Hippocampal formation (tissue), 2 donors: ENCODE results near the gene CRY2.

Experiments used
- DNase-seq, 2 donors: peaks; one replicate each; lab custom pipeline; 2025; lab: John Stamatoyannopoulos, UW

CRY2 gene

DNA sequence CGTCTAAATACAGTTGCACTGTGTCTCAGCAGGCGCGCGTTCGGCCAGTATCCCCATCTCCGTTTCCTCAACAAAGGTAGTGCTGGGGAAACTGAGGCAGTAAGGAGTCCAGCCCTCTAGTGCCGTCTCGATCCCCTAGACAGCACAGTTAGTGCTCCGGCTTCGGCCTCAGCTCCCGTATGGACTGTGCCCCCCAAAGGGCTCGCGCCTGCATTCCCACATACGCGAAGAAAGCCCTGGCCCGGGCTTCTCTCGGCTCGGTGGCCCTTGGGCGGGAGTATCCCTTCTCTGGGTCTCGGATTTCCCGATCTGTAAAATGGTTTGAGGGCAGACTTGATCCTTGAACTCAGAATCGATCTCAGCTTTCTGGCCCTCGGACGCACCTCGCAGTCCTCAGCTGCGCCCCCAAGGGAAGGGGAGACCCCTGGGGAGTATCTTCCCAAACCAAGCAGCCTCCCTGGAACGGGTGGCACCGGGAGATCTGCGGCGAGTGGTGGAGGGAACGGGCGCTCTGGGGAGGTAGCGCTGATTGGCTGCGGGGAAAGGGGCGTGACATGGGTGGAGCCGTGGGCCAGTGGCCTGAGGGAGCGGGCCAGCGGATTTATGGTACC is 71.2 kb downstream of the CRY2 start:
- peak; percentile 58 to 83 for DNase-seq

DNA sequence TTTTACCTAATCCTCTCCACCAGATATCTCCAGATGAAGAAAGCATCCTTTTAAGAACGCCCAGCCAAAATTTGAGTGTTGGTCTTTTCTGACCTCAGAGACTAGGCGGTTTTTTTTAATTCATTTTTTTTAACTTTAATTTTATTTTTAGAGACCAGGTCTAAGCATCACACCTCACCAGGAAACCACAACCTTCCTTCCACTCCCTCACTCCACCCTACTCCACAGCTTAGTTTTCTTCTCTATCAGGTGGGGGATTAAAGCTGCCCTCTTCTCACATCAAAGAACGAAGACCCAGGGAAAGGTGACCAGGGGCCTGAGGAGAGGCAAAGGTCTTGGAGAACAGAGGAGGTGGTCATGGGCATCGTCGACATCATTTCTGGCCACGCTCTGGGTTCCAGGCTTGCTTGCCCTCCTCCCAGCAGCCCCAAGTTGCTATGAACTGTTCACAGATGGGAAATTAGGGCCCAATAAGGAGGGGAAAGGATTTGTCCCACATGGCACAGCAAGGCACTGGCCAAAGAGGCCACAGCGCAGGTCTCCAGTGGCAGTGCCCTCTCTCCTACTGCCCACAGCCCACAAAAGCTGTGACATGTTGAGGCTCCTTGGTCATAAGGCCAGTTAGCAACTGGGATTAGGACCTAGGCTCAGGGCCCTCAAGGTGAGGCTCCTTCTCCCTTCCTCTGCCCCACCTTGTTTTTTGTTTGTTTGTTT is 71.8 kb downstream of the CRY2 start:
- DNase-seq = no peak

DNA sequence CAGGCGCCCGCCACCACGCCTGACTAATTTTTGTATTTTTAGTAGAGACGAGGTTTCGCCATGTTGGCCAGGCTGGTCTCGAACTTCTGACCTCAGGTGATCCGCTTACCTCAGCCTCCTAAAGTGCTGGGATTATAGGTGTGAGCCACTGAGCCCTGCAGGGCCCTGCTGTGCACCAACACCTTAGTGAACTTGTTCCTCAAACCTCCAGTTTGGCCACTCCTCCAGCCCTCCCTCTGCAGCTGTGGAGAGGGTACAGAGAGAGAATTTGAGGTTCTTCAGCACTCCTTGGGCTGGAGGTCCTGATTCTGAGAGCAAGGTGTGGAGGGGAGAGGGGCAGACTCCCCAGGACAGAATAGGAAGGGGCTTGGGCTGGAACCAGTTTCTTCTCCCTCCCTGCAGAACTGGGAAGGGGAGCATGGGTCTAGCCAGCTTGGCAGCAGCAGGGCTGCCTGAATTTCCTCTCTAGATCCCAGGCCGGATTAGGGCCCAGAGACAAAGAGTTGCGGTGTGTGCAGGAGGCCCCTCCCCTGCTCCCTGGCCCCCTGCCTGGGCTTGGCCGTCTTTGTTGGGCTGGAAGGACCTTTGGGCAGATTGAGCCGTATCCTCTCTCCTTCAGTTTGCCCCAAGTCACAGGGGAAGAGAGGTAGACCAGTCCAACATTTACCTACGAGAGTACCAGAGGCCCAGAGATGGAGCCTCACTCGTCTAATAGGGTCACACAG is 72.7 kb downstream of the CRY2 start:
- DNase-seq = no peak

DNA sequence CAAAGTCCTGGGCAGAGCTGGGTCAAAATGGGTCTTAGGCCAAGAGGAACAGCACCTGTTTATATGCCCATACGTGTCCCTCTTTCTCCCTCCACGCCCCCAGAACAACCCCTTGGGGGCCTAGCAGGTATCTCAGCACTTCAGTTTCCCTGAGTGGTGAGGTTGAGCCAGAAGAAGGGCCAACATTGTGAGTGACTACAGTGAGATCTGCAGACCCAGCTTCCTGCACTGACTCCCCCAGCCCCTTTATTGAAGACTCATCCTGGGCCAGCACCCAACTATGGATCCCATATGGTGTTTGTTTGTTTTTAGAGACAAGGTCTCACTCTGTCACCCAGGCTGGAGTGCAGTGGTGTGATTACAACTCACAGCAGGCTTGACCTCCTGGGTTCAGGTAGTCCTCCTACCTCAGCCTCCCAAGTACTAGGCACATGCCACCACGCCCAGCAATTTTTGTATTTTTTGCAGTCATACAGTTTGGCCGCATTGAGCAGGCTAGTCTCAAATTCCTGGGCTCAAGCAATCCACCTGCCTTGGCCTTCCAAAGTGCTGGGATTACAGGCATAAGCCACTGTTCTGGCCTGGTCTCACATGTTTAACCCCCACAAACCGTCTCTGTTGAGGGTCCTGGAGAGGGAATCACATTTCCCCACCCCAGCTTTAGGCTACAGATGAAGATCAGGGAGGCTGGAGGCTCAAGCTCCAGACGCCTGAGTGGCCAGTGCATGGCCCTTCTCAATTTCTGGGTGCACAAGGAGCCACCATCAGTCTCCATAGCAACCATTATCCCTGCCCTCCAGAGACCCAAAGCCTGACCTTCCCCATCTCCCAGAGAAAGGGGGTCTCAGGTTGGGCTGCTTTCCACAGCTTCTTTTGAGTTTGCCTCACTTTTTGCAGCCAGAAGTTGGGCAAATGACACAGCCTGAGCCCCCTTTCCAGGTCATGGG is 73.5 kb downstream of the CRY2 start:
- no peak for DNase-seq

DNA sequence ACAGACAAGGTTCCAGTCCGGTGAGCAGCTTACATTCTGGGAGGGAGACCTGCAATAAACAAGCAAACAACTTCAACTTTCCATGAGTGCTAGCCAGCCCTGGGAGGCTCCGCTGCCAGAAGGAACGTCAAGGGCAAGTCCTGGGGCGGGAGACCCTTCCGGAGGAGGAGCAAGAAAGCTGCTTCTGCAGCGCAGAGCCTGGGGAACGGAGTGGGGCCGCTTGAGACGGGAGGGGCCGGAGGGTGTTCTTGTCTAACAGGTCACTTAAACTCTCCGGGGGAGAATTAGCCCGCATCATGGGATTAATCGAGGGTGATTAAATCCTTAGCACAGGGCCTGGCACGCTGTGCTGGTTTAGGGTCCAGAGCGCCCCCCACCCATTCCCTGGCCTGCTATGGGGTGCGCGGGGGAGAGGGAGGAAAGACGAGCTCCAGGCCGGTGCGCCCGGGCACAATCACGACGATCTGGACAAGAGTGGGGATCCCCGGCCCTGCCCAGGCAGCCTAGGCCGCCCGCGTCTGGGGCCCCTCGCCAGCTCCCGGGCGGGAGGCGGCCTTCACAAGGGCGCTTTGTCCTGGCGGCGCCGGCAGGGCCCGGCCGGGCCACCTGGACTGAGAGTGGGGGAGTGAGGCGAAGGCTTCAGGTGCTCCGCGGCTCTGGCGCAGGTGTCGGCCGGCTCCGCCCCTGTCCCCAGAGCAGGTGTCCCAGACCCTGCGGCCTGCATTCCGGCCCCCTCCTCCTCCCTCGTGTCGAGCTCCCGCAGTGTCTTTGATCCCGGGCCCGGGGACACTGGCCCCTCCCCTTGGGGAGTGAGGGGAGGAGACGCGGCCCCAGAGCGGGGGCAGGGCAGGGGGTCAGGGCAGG is 74.5 kb downstream of the CRY2 start:
- no peak for DNase-seq

DNA sequence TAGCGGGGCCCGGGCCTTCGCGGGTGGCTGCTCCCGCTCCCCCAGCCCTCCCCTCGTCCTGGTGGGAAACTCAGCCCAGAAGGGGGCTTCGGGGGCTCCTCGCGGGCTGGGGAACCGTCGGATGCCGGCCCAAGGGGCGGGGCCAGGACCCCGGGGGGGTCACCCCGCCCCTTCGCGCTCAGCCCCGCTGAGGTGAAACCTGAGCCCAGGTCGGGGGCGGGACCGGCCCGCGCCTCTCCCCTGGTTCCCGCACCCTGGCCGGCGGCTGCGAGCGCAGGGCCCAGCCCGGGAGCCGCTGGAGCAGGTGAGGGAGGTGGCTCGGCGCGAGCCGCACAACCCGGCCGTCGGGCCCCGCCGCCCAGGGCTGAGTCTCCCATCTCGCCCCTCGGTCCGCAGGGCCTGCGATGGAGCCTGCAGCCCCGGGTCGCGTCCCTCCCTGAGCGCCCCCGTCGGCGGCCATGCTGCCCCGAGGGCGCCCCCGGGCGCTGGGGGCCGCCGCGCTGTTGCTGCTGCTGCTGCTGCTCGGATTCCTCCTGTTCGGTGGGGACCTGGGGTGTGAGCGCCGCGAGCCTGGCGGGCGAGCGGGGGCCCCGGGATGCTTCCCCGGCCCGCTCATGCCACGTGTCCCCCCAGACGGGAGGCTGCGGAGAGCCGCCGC is 75.3 kb downstream of the CRY2 start, which contains the start of gene LARGE2:
TSS of gene LARGE2 (plus strand) at position 232 of the 658 bp plus-strand sequence. CDS start at position 459, 227 bp downstream.
- DNase-seq = no peak

DNA sequence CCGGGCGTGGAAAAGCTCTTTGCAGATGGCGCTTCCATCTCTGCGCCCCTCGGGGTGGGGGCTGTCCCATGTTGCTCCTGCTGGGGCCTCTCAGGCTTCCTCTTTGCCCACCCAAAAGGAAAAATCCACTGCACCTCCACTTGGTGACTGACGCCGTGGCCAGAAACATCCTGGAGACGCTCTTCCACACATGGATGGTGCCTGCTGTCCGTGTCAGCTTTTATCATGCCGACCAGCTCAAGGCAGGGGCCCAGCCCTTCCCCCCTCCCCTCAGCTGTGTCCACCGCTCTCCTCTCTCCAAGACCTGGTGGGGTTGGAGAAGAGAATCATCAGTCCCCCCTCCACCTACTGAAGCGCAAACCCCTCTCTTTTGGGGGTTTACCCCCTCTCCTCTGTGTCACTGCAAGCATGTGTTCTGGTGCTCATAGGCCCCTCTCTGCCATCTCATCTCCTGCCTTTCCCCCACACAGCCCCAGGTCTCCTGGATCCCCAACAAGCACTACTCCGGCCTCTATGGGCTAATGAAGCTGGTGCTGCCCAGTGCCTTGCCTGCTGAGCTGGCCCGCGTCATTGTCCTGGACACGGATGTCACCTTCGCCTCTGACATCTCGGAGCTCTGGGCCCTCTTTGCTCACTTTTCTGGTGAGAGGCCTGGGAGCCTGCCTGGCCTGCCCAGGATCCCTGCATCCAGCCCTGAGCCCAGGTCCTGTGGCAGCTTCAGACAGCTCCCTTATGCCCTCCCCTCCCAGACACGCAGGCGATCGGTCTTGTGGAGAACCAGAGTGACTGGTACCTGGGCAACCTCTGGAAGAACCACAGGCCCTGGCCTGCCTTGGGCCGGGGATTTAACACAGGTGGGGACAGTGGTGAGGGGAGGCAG is 77.0 kb downstream of the CRY2 start:
- DNase-seq = no peak

DNA sequence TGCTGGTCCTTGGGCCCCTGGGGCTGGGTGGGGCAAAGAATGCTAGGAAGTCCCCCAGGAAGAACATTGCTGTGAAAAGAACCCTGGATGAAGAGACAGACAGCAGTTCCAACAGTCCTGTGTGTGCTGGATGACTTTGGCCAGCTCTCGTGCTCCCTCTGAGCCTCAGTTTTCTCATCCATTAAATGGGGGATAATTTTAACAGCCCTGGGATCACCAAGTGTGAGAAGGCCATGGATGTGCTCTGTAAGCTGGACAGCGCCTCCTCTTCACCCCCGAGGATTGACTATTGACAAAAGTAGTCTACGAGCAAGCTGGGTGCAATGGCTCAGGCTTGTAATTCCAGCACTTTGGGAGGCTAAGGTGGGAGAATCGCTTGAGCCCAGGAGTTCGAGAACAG is 77.7 kb downstream of the CRY2 start:
- DNase-seq = no peak

DNA sequence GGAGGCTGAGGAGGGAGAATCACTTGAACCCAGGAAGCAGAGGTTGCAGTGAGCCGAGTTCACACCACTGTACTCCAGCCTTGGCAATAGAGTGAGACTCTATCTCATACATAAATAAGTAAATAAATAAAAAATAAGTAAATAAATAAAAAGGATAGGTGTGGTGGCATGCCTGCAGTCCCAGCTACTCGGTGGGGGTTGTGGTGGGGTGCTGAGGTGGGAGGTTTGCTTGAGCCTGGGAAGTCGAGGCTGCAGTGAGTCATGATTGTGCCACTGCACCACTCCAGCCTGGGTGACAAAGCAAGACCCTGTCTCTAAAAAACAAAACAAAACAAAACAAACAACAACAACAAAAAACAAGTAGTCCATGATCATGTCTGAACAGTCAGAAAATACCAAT is 78.3 kb downstream of the CRY2 start:
- no peak for DNase-seq

DNA sequence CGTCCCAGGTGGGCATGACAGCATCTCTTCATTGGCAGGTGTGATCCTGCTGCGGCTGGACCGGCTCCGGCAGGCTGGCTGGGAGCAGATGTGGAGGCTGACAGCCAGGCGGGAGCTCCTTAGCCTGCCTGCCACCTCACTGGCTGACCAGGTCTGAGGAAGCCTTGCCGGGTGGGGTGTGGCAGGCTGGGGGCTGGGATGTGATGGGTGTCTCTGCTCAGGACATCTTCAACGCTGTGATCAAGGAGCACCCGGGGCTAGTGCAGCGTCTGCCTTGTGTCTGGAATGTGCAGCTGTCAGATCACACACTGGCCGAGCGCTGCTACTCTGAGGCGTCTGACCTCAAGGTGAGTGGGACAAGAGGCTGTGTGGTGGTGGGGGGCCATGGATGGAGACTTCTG is 78.7 kb downstream of the CRY2 start:
- DNase-seq = no peak

DNA sequence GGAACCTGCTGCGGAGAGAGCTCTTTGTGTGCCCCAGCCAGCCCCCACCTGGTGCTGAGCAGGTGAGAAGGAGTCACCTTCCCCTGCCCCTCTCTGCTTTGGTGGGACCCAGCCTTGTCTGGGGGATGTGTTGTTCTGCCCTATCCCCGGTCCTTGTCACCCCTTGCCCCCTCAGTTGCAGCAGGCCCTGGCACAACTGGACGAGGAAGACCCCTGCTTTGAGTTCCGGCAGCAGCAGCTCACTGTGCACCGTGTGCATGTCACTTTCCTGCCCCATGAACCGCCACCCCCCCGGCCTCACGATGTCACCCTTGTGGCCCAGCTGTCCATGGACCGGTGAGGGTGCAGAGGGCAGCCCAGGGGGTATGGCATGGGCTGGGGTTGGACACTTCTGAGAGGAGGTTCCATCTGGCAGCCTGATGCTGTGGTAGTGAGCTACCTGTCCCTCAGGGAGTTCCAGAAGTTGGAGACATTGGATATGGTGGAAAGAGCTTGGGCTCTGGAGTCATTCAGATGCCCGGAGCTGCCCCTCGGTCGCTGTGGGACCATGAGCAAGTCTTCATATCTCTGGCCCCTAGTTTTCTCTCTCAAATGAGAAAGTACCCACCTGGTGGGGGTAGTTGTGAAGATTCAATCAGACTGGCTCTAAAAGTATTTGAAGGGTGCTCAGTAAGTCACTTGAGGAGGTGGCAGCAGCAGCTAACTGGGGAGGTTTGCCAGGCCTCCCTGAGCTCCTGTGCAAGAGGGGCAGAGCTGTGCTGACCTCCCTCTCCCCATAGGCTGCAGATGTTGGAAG is 79.5 kb downstream of the CRY2 start:
- no peak for DNase-seq

DNA sequence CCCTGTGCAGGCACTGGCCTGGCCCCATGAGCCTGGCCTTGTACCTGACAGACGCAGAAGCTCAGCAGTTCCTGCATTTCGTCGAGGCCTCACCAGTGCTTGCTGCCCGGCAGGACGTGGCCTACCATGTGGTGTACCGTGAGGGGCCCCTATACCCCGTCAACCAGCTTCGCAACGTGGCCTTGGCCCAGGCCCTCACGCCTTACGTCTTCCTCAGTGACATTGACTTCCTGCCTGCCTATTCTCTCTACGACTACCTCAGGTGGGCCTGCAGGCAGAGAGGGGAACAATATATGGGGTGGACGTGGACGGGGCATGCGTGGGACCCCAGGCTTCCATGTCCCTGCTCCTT is 80.0 kb downstream of the CRY2 start:
- no peak for DNase-seq

DNA sequence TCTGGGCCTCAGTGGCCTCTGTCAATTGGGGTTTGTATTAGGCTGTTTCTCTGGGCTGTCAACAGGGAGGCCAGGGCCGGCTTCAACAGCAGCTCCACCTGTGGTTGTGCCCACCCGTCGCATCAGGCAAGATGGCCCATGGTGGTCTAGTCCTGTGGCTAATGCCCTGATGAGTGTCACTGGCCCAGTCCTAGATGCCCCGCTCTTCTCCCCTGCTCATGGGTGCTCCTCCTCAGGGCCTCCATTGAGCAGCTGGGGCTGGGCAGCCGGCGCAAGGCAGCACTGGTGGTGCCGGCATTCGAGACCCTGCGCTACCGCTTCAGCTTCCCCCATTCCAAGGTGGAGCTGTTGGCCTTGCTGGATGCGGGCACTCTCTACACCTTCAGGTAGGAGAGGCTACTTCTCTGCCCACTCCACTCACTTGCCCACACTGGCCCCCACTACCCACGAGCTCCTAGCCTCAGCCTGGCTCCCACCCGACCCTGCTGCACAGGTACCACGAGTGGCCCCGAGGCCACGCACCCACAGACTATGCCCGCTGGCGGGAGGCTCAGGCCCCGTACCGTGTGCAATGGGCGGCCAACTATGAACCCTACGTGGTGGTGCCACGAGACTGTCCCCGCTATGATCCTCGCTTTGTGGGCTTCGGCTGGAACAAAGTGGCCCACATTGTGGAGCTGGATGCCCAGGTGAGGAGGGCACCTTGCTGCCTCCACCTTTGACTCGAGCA is 80.6 kb downstream of the CRY2 start:
- no peak for DNase-seq

DNA sequence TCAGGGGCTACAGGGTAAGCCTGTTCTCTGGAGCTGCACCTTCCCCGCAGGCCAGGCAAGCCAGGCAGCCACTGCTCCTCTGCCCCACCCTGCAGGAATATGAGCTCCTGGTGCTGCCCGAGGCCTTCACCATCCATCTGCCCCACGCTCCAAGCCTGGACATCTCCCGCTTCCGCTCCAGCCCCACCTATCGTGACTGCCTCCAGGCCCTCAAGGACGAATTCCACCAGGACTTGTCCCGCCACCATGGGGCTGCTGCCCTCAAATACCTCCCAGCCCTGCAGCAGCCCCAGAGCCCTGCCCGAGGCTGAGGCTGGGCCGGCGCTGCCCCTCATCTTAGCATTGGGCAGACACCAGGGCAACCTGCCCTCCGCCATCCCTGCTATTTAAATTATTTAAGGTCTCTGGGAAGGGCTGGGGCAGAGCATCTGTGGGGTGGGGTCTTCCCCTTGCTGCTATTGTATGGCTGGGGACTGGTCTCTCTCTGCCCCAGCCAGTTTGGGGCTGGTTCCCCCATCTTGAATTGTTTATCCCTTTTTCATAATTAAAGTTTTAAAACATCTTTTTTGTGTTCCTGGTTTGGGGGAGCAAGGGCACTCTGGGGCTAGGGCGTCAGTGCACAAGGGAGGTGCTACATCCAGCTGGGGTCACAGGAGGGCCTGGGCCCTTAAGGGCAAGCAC is 81.4 kb downstream of the CRY2 start:
- DNase-seq = no peak

DNA sequence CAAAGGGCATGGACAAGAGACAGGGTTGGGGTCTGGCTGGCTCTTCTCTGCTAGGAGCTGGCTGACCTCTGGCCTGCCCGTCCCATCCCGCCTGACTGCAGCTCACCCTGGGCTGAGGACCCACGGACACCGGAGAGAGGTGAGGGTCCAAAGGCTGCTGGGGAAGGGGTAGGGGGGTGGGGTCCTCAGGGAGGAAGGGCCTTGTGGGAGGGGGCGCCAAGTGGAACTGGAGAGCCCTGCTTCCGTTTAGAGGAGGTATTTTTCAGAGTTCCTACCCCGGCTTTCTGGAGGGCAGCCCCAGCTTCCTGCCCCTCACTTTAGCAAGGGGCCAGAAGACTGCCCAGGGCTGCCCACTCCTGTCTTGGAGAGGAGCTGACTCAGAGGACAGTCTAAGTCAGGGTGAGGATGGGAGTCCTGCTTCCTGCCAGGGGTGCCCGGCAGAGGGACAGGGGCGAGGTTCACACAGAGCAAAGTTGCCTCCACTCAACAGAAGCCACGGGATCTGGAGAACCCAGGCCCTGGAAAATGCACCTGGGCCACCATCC is 82.3 kb downstream of the CRY2 start:
- DNase-seq = no peak

DNA sequence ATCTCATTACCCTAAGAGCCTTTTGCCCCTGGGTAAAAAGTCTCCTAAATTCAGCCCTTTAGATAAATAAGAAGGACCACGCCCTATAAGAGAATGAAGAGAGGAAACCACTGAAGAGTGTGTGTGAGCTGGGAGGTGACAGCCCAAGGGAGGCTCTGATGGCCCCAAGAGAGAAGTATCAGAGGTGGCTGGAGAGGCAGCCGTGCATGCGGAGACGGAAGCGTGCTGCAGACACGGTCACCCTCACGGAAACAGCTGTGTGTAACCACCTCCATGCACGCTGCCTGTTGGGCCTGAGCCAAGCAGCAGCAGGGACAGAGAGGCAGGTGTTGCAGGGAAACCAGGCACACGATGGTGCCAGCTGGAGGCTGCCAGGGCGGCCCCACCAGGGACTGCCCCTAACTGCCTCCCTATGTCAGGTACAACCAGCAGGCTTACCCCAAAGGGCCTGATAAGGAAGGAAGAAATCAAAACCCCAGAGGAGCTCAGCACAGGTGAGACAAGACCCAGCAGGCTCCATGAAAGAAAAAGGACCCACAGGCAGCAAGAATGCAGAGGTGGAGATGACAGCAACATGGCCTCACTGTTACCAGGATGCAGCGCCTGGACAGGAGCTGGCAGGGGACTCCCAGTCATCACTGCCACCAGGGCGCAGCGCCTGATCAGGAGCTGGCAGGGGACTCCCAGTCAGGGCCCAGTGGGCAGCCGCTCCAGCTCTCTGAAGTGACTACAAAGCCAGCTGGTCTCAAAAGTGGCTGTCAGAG is 82.9 kb downstream of the CRY2 start:
- no peak for DNase-seq
